ENCODE results near the gene ETNK1.

ETNK1 gene

GRCh38 chr12:22667122-22667521, 42.2 kb downstream of the ETNK1 start:
- H3K27me3 ChIP-seq (ENCODE audit: insufficient read depth, low read depth, severe bottlenecking): no peaks in the 10 kb centered on the region
- TF ChIP-seq CTCF (IDR thresholded peaks at IDR 0.05; ENCODE audit: low read depth, low read length): no peak
- no peak overlapping the region for H3K27ac ChIP-seq
- no peak overlapping the region for H3K4me3 ChIP-seq (ENCODE audit: low read depth, low read length)
- H3K9me3 ChIP-seq (ENCODE audit: severe bottlenecking): no peaks in the 10 kb centered on the region
- no peak for DNase-seq
- H3K36me3 ChIP-seq: peaks cover 12% of the 10 kb centered on the region

GRCh38 chr12:22668441-22668840, 43.5 kb downstream of the ETNK1 start:
- Histone ChIP-seq H3K27ac (no peak overlapping the region), H3K36me3 (peaks cover 5% of the 10 kb centered on the region), H3K27me3 (ENCODE audit: insufficient read depth, low read depth, severe bottlenecking) (no peaks in the 10 kb centered on the region), H3K9me3 (ENCODE audit: severe bottlenecking) (no peaks in the 10 kb centered on the region), H3K4me3 (ENCODE audit: low read depth, low read length) (no peak overlapping the region)
- TF ChIP-seq CTCF (IDR thresholded peaks at IDR 0.05; ENCODE audit: low read depth, low read length): no peak
- no peak for DNase-seq

- peaks cover 13% of the 10 kb centered on the region for H3K36me3 ChIP-seq
- H3K27me3 ChIP-seq (ENCODE audit: insufficient read depth, low read depth, severe bottlenecking): no peaks in the 10 kb centered on the region
- H3K9me3 ChIP-seq (ENCODE audit: severe bottlenecking): no peaks in the 10 kb centered on the region
- no peak overlapping the region for H3K27ac ChIP-seq
- DNase-seq: no peak
- TF ChIP-seq CTCF (IDR thresholded peaks at IDR 0.05; ENCODE audit: low read depth, low read length): no peak
- no peak overlapping the region for H3K4me3 ChIP-seq (ENCODE audit: low read depth, low read length)
Observed at GRCh38 chr12:22670762-22671161, 45.8 kb downstream of the ETNK1 start.

GRCh38 chr12:22672951-22673350, 48.0 kb downstream of the ETNK1 start:
- Histone ChIP-seq H3K9me3 (ENCODE audit: severe bottlenecking) (no peaks in the 10 kb centered on the region), H3K36me3 (peaks cover 18% of the 10 kb centered on the region), H3K4me3 (ENCODE audit: low read depth, low read length) (no peak overlapping the region), H3K27me3 (ENCODE audit: insufficient read depth, low read depth, severe bottlenecking) (no peaks in the 10 kb centered on the region), H3K27ac (no peak overlapping the region)
- TF ChIP-seq CTCF (IDR thresholded peaks at IDR 0.05; ENCODE audit: low read depth, low read length): no peak
- no peak for DNase-seq

- Histone ChIP-seq H3K9me3 (ENCODE audit: severe bottlenecking) (no peaks in the 10 kb centered on the region), H3K36me3 (peaks cover 32% of the 10 kb centered on the region), H3K4me3 (ENCODE audit: low read depth, low read length) (no peak overlapping the region), H3K27ac (no peak overlapping the region), H3K27me3 (ENCODE audit: insufficient read depth, low read depth, severe bottlenecking) (no peaks in the 10 kb centered on the region)
- TF ChIP-seq CTCF (IDR thresholded peaks at IDR 0.05; ENCODE audit: low read depth, low read length): no peak
- no peak for DNase-seq
Observed at GRCh38 chr12:22677781-22678574, 53.0 kb downstream of the ETNK1 start.

GRCh38 chr12:22682663-22683062, 57.7 kb downstream of the ETNK1 start:
- no peaks in the 10 kb centered on the region for H3K27me3 ChIP-seq (ENCODE audit: insufficient read depth, low read depth, severe bottlenecking)
- no peak overlapping the region for H3K4me3 ChIP-seq (ENCODE audit: low read depth, low read length)
- H3K9me3 ChIP-seq (ENCODE audit: severe bottlenecking): no peaks in the 10 kb centered on the region
- no peak for TF ChIP-seq CTCF (IDR thresholded peaks at IDR 0.05; ENCODE audit: low read depth, low read length)
- no peak for DNase-seq
- no peak overlapping the region for H3K27ac ChIP-seq
- peaks cover 29% of the 10 kb centered on the region for H3K36me3 ChIP-seq
